ENCODE measurements around the gene PTGR1.

GRCh38 chr9:111645806-111646205 lies 46.4 kb upstream of the PTGR1 start:
- TF ChIP-seq CTCF (IDR thresholded peaks at IDR 0.05 in 4 of 5, conservative IDR thresholded peaks at IDR 0.05 in 1 of 5) (no peak), POLR2A (IDR thresholded peaks at IDR 0.05) (no peak)

Measured in gastrocnemius medialis (tissue), 4 donors.